K562 (cell line): Measurements from ENCODE around the gene SERPINA5. TPM values are rescaled to one million over a fixed set of nuclear protein-coding genes. Genes with fewer than 3 reads are reported as not detected.

ENCODE experiments used
- ATAC-seq: fragments of 200-7000 bp; cut with Tn5 transposase; 3 replicates; pipeline ENCODE4 v1.9.1; 2020; ENCODE audit warnings: moderate library complexity
- BruUV-seq: library from RNA; stranded (reverse); fragments of 400-500 nt; replicated peaks from 2 replicates; lab custom pipeline; 2021; lab: Mats Ljungman, UMichigan
- CTCF ChIA-PET: fragments of 300-600 bp; formaldehyde crosslinking; extraction: SDS; loops from one replicate; lab custom pipeline; 2021; ENCODE audit warnings: low intra/inter-chr PET ratio; lab: Yijun Ruan, JAX
- POLR2A ChIA-PET: fragments of 300-600, 350-650 bp; sonication (Branson Sonifier 250); formaldehyde crosslinking; extraction: SDS; loops from one replicate; lab custom pipeline; 2021; ENCODE audit warnings: antibody characterized with exemption, inconsistent platforms; lab: Yijun Ruan, JAX
- DNase-seq, 4 experiments: peaks; one replicate each; pipeline versions ENCODE4 v3.0.0 to v3.0.0-alpha.2; 2011 to 2018; ENCODE audit warnings: low spot score in 3 of 4, mixed read lengths in 3 of 4; ENCODE audit errors: extremely low read depth in 1 of 4
- FAIRE-seq: peaks from 2 replicates; lab custom pipeline; 2011; peaks lifted over from hg19 to GRCh38; lab: Jason Lieb, UNC
- H2AFZ ChIP-seq: 2 replicates; pipeline ENCODE4 v1.6.0; 2011; ENCODE audit warnings: low read depth, low read length, control low read depth, inconsistent platforms
- H3K27ac ChIP-seq: fragments of 200-600 bp; 3 replicates; pipeline ENCODE4 v1.8.0; 2011; ENCODE audit warnings: low read depth, mild to moderate bottlenecking, control low read depth, inconsistent platforms, low read length, moderate library complexity, mixed read lengths; ENCODE audit errors: extremely low read depth
- H3K27me3 ChIP-seq, 2 experiments: fragments of 300-600 bp in 1 of 2; 2 replicates in 1 of 2; 3 replicates in 1 of 2; pipeline versions ENCODE4 v1.6.0 to v1.8.0; 2011; ENCODE audit warnings: inconsistent platforms in 2 of 2, low read length in 2 of 2, mild to moderate bottlenecking in 1 of 2, mixed read lengths in 1 of 2, moderate library complexity in 1 of 2; ENCODE audit not compliant: control insufficient read depth in 2 of 2, insufficient read depth in 2 of 2
- H3K36me3 ChIP-seq: fragments of 300-600 bp; 3 replicates; pipeline ENCODE4 v1.8.0; 2011; ENCODE audit warnings: mild to moderate bottlenecking, low read length, inconsistent platforms; ENCODE audit not compliant: control insufficient read depth, insufficient read depth
- H3K4me1 ChIP-seq, 2 experiments: fragments of 200-600 bp in 1 of 2; replicated peaks in 1 of 2; 2 replicates in 1 of 2; 3 replicates in 1 of 2; pipeline versions ENCODE4 v1.5.1 to v1.8.0; 2011; ENCODE audit warnings: inconsistent platforms in 2 of 2, low read length in 2 of 2, mild to moderate bottlenecking in 1 of 2, mixed read lengths in 1 of 2, moderate library complexity in 1 of 2; ENCODE audit not compliant: control insufficient read depth in 2 of 2, insufficient read depth in 2 of 2
- H3K4me2 ChIP-seq: 2 replicates; pipeline ENCODE4 v1.6.1; 2011; ENCODE audit warnings: low read length, control low read depth, inconsistent platforms, mixed read lengths; ENCODE audit not compliant: insufficient read depth
- H3K4me3 ChIP-seq: fragments of 200-600 bp; sonication (generic), shearing (Covaris generic); 2 replicates; pipeline ENCODE4 v1.5.1; 2016; ENCODE audit warnings: control low read depth, inconsistent platforms
- H3K79me2 ChIP-seq: fragments of 200-600 bp; 3 replicates; pipeline ENCODE4 v1.8.0; 2011; ENCODE audit warnings: low read length, inconsistent platforms; ENCODE audit not compliant: control insufficient read depth, insufficient read depth
- H3K9ac ChIP-seq, 2 experiments: 2 replicates each; pipeline versions ENCODE4 v1.6.0 to v1.6.1; 2011; ENCODE audit warnings: low read depth in 2 of 2, low read length in 2 of 2, control low read depth in 1 of 2, inconsistent platforms in 1 of 2, mild to moderate bottlenecking in 1 of 2, mixed read lengths in 1 of 2; ENCODE audit not compliant: insufficient read depth in 1 of 2
- H3K9me1 ChIP-seq: one replicate; pipeline ENCODE4 v1.6.0; 2011; ENCODE audit warnings: inconsistent platforms, mild to moderate bottlenecking, low read length, moderate library complexity; ENCODE audit not compliant: control insufficient read depth, insufficient read depth
- H3K9me3 ChIP-seq: replicated peaks from 2 replicates; pipeline ENCODE4 v1.5.1; 2011; ENCODE audit warnings: low read depth, low read length, inconsistent platforms; ENCODE audit not compliant: control insufficient read depth, insufficient read depth
- H4K20me1 ChIP-seq: replicated peaks from 2 replicates; pipeline ENCODE4 v1.6.1; 2011; ENCODE audit warnings: low read length, inconsistent platforms, mixed read lengths; ENCODE audit not compliant: control insufficient read depth, insufficient read depth
- ADNP ChIP-seq: fragments of 200-800 bp; sonication (Bioruptor generic); IDR thresholded peaks from 2 replicates; pipeline ENCODE4 v1.6.1; 2016; ENCODE audit warnings: missing genetic modification characterization, missing compliant biosample characterization
- BACH1 ChIP-seq: fragments of 200-800 bp; sonication (Bioruptor generic); IDR thresholded peaks from 2 replicates; pipeline ENCODE4 v1.6.1; 2016; ENCODE audit warnings: missing genetic modification characterization, missing compliant biosample characterization
- ESRRB ChIP-seq: fragments of 250-450 bp; sonication (Bioruptor Pico); IDR thresholded peaks from 2 replicates; pipeline ENCODE4 v1.5.0; 2020; ENCODE audit warnings: mild to moderate bottlenecking, moderate library complexity, borderline replicate concordance
- ETV6 ChIP-seq, 3 experiments: fragments of 150-350 bp in 1 of 3; sonication (generic) in 1 of 3; formaldehyde crosslinking in 1 of 3; IDR thresholded peaks; 2 replicates each; pipeline versions ENCODE4 v1.6.1 to v1.8.0; 2014 to 2022; ENCODE audit warnings: borderline replicate concordance in 2 of 3, low read depth in 2 of 3, antibody characterized with exemption in 1 of 3, low read length in 1 of 3, mild to moderate bottlenecking in 1 of 3, missing genetic modification reagents in 1 of 3
- EWSR1 ChIP-seq: fragments of 450-650 bp; IDR thresholded peaks from 2 replicates; pipeline ENCODE4 v1.6.1; 2018; ENCODE audit warnings: borderline replicate concordance, mild to moderate bottlenecking, low read depth, moderate library complexity; ENCODE audit not compliant: partially characterized antibody
- GABPB1 ChIP-seq: sonication (generic); formaldehyde crosslinking; IDR thresholded peaks from 2 replicates; pipeline ENCODE4 v1.8.0; 2022; ENCODE audit warnings: mild to moderate bottlenecking, missing genetic modification reagents
- IFI16 ChIP-seq: fragments of 250-450 bp; sonication (Bioruptor Pico); IDR thresholded peaks from 2 replicates; pipeline ENCODE4 v2.1.2; 2022; ENCODE audit warnings: mild to moderate bottlenecking, inconsistent platforms
- NONO ChIP-seq, 2 experiments: fragments of 200-400 bp in 1 of 2; fragments of 450-650 bp in 1 of 2; formaldehyde crosslinking in 1 of 2; IDR thresholded peaks; 2 replicates each; pipeline ENCODE4 v1.6.1; 2017; ENCODE audit warnings: low read depth in 2 of 2, mild to moderate bottlenecking in 2 of 2, moderate library complexity in 2 of 2, low read length in 1 of 2
- PCBP1 ChIP-seq: fragments of 200-400 bp; formaldehyde crosslinking; IDR thresholded peaks from 2 replicates; pipeline ENCODE4 v1.6.1; 2018; ENCODE audit warnings: mild to moderate bottlenecking, low read depth, low read length; ENCODE audit not compliant: poor library complexity, severe bottlenecking
- SP1 ChIP-seq: sonication (generic); formaldehyde crosslinking; IDR thresholded peaks from 2 replicates; pipeline ENCODE4 v1.8.1; 2022; ENCODE audit warnings: mild to moderate bottlenecking, missing genetic modification reagents
- SRSF7 ChIP-seq: fragments of 200-400 bp; formaldehyde crosslinking; optimal IDR thresholded peaks from 2 replicates; pipeline ENCODE3; 2017; ENCODE audit warnings: mild to moderate bottlenecking, low read depth, low read length
- TEAD2 ChIP-seq: fragments of 450-650 bp; IDR thresholded peaks from 2 replicates; pipeline ENCODE4 v1.6.1; 2016; ENCODE audit warnings: missing genetic modification characterization, control low read depth, missing compliant biosample characterization
- TGIF2 ChIP-seq: sonication (generic); formaldehyde crosslinking; IDR thresholded peaks from 2 replicates; pipeline ENCODE4 v1.8.1; 2022; ENCODE audit warnings: mild to moderate bottlenecking, missing genetic modification reagents, moderate library complexity
- TOE1 ChIP-seq, 2 experiments: fragments of 450-650 bp in 1 of 2; sonication (generic) in 1 of 2; formaldehyde crosslinking in 1 of 2; IDR thresholded peaks; 2 replicates each; pipeline versions ENCODE4 v1.7.1 to v1.8.0; 2016 to 2022; ENCODE audit warnings: borderline replicate concordance in 2 of 2, mild to moderate bottlenecking in 2 of 2, antibody characterized with exemption in 1 of 2, inconsistent platforms in 1 of 2, low read depth in 1 of 2, missing genetic modification reagents in 1 of 2, moderate library complexity in 1 of 2
- TRIM28 ChIP-seq: fragments of 450-650 bp; IDR thresholded peaks from 2 replicates; pipeline ENCODE4 v1.6.1; 2017
- ZNF3 ChIP-seq: fragments of 250-450 bp; sonication (Bioruptor Pico); IDR thresholded peaks from 2 replicates; pipeline ENCODE4 v1.5.0; 2021; ENCODE audit warnings: mild to moderate bottlenecking, moderate library complexity
- ZNF41 ChIP-seq: fragments of 250-450 bp; sonication (Bioruptor Pico); conservative IDR thresholded peaks from 2 replicates; pipeline ENCODE4 v1.4.0; 2020; ENCODE audit warnings: mild to moderate bottlenecking
- ZNF644 ChIP-seq: fragments of 200-800 bp; sonication (Bioruptor generic); IDR thresholded peaks from 2 replicates; pipeline ENCODE4 v1.6.1; 2016; ENCODE audit warnings: low read depth, missing genetic modification characterization, missing compliant biosample characterization
- ZNF778 ChIP-seq: fragments of 450-650 bp; formaldehyde crosslinking; IDR thresholded peaks from 2 replicates; pipeline ENCODE4 v1.4.0; 2020; ENCODE audit warnings: mild to moderate bottlenecking, moderate library complexity
- WGBS: fragments of 100-300 bp; shearing (Covaris generic); methylation state at CpG from one replicate; pipeline ENCODE4 v1.1.6; 2016; ENCODE audit warnings: low coverage, mixed read lengths; ENCODE audit not compliant: insufficient coverage; ENCODE audit errors: missing lambda C conversion rate; 5-methylcytosine and 5-hydroxymethylcytosine counted together
- in situ Hi-C: fragments of 300-500 bp; cut with MboI; formaldehyde crosslinking; loops from 4 replicates; pipeline ENCODE4 v1.15.0; 2018; ENCODE audit warnings: inconsistent platforms, mixed read lengths
- intact Hi-C: fragments of 100-400 bp; cut with micrococcal nuclease; formaldehyde crosslinking; loops from 2 replicates; pipeline ENCODE4 v1.14.2; 2022
- polyA plus RNA-seq, 8 experiments: library from polyadenylated mRNA; depleted of rRNA in 4 of 8; stranded (reverse) in 5 of 8; unstranded in 3 of 8; fragments of >200 nt; fragmentation: Nextera tagmentation in 2 of 8; fragmentation: Illumina TruSeq in 1 of 8; extraction: Ambion mirVana in 2 of 8; extraction: Trizol in 1 of 8; gene quantifications; 2 replicates each; pipeline versions ENCODE4 v1.2.1 to v1.2.3, GENCODE V29; 2011 to 2014; ENCODE audit warnings: inconsistent platforms in 1 of 8, missing spikeins in 1 of 8
- total RNA-seq, 7 experiments: library from RNA; depleted of rRNA in 6 of 7; stranded (reverse); fragments of >200 nt in 6 of 7; fragmentation: Illumina TruSeq in 2 of 7; extraction: Trizol in 2 of 7; gene quantifications; 2 replicates each; pipeline versions ENCODE4 v1.2.1 to v1.2.3, GENCODE V29; 2011 to 2021; ENCODE audit warnings: low replicate concordance in 1 of 7
- TF ChIP-seq, protein P1 (sequence below): IDR thresholded peaks from 2 replicates; pipeline ENCODE4 v1.6.1; 2011; ENCODE audit not compliant: insufficient read length; ENCODE audit errors: extremely low read depth

SERPINA5 gene
- total and polyA plus RNA-seq, 9 of the 15 experiments (the other 6 are each of a cell fraction or from before 2014, with no cell fraction given): 0.38 TPM; not detected in 8

DNA sequence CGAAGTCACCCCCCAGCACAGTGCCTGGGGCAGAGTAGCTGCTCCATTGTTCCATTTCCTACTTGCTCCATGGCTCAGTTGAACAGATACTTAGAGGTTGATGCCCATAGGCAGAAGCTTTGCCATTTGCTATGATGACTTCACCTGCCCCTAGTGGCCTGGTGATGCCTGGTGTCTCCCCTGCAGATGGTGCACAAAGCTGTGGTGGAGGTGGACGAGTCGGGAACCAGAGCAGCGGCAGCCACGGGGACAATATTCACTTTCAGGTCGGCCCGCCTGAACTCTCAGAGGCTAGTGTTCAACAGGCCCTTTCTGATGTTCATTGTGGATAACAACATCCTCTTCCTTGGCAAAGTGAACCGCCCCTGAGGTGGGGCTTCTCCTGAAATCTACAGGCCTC lies 10.6 kb downstream of the SERPINA5 start:
- Histone ChIP-seq H3K4me2 (no peak overlapping the region), H3K27me3 (no peaks in the 10 kb centered on the region), H3K4me3 (no peak overlapping the region), H4K20me1 (no peaks in the 10 kb centered on the region), H3K9me1 (no peaks in the 10 kb centered on the region), H3K27ac (no peak overlapping the region), H3K9ac (no peak overlapping the region), H3K79me2 (no peaks in the 10 kb centered on the region), H3K9me3 (no peaks in the 10 kb centered on the region), H2AFZ (no peak overlapping the region), H3K36me3 (no peaks in the 10 kb centered on the region), H3K4me1 (no peaks in the 10 kb centered on the region)
- intact Hi-C loops: no loop called here
- WGBS: 7% methylated on average over 6 of the region's 8 CpGs
- no TSS peak for BruUV-seq
- no peak for DNase-seq
- TF ChIP-seq TEAD2 (tag) (no peak), NONO (IDR thresholded peaks at IDR 0.05; ENCODE audit: low read depth in 2 of 2, low read length in 1 of 2) (no peak), ESRRB (CRISPR knock-in tag) (no peak), SP1 (CRISPR knock-in tag) (no peak), TGIF2 (CRISPR knock-in tag) (no peak), GABPB1 (CRISPR knock-in tag) (no peak), ZNF41 (no peak), TOE1 (IDR thresholded peaks at IDR 0.05; ENCODE audit: borderline replicate concordance) (no peak), TOE1 (CRISPR knock-in tag; IDR thresholded peaks at IDR 0.05; ENCODE audit: borderline replicate concordance, low read depth) (no peak), ETV6 (IDR thresholded peaks at IDR 0.05; ENCODE audit: borderline replicate concordance in 1 of 2, low read depth in 2 of 2, low read length in 1 of 2) (no peak), ETV6 (CRISPR knock-in tag; IDR thresholded peaks at IDR 0.05; ENCODE audit: borderline replicate concordance) (no peak), PCBP1 (no peak), EWSR1 (no peak), ZNF644 (tag) (no peak), BACH1 (no peak), ADNP (tag) (no peak), TRIM28 (no peak), SRSF7 (no peak), ZNF778 (CRISPR knock-in tag) (no peak), ZNF3 (no peak), IFI16 (CRISPR knock-in tag) (no peak)
- TF ChIP-seq, protein P1, sequence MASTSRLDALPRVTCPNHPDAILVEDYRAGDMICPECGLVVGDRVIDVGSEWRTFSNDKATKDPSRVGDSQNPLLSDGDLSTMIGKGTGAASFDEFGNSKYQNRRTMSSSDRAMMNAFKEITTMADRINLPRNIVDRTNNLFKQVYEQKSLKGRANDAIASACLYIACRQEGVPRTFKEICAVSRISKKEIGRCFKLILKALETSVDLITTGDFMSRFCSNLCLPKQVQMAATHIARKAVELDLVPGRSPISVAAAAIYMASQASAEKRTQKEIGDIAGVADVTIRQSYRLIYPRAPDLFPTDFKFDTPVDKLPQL: no peak
- ChIA-PET CTCF (no interaction called here), POLR2A (no interaction called here)
- no peak for FAIRE-seq
- in situ Hi-C loops: no loop called here
- ATAC-seq: no peak
